Stimulated activated CD8-positive, alpha-beta memory T cell treated with anti-CD3 and anti-CD28 coated beads, Interleukin-2, amount 100 ng/mL, for 48 hours (primary cell): ENCODE data around the gene PMPCA.
"Not testable (repeated sequence)": the region's sequence is repeated elsewhere in the genome, so short reads cannot be mapped to it uniquely, and the experiment has no call there.

ENCODE experiments used
- DNase-seq, 2 donors: peaks; one replicate each; pipeline ENCODE4 v3.0.0-alpha.2; 2020; ENCODE audit warnings: low read depth in 2 of 2

PMPCA gene

GRCh38 chr9:136394312-136395019, 16.0 kb upstream of the PMPCA start:
- no peak for DNase-seq

GRCh38 chr9:136395020-136395340, 15.5 kb upstream of the PMPCA start:
- no peak for DNase-seq

- no peak for DNase-seq
Observed at GRCh38 chr9:136395345-136396218, 14.9 kb upstream of the PMPCA start.

DNA sequence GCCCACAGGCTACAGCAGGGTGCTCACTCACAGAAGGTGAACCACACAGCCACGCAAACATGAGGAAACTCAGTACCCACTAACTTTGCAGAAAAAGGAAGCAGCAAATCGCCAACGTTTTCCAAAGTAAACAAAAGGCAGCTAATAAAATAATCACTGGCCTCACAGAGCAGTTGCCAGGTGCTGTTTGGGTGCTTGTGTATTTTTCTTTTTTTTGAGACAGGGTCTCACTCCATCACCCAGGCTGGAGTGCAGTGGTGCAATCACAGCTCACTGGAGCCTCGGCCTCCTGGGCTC, 14.3 kb upstream of the PMPCA start:
- no peak for DNase-seq

GRCh38 chr9:136397643-136398042, 12.8 kb upstream of the PMPCA start:
- no peak for DNase-seq

DNA sequence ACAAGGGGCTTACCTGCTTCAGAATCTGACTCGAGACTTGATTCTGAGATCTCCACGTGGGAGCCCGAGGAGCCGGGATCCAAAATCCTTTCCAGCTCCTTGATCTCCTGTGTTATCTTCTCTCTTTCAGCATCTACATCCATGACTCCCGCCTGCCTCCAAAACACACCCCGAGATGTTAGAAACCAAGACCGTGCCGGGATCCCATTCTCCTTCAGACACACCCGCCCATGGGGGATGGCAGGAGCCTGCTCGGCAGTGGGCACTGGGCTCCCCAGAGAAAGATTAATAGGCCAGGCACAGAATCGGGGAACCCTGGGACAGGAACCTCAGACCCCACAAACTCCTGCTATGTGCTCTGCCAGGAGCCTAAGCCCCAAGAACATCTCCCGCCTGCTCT, 12.2 kb upstream of the PMPCA start:
- no peak for DNase-seq

DNA sequence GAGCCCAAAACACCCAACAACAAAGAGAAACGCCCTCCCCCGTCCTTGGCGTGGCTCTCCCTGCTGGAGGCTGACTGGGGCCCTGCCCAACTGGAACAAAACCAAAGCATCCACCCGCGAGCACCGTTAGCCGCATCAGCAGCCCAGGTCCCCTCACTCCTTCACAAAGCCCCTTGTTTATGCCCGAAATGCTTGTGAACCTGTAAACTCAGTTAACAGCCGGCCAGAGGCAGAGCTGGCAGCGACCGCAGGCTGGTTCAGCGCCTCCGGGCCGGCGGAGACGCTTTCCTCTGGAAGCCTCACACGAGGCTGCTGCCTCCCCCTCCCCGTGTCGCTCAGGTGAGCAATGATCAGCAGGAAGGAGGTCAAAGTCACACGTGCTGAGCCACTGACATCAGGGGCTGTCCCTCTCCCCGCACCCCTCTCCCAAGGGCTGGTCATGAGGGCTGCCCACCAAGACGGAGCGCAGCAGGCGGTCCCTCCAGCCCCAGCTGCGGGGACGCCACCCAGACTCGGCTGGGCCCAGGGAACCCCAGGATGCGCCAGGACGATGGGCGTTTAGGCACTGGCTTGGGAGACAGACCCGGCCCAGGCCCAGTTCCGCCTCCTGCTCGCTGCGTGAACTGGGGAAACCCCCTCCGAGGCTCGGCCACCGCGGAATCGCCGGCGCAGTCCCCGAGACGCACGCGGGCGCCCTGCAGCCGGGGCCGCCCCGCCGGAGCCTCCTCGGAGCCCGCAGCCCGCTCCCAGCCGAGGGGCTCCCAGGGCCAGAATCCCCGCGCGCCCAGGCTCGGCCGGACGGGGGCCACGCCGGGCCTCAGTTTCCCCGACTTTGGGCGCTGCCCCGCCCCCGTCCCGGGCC, 11.1 kb upstream of the PMPCA start:
- no peak for DNase-seq

- DNase-seq = peak; percentile 80 to 84
Observed at GRCh38 chr9:136400038-136400834, 10.2 kb upstream of the PMPCA start, which contains the start of gene SNAPC4. TSS of gene SNAPC4 (minus strand) at chr9:136400170. CDS start at chr9:136398428, 1,742 bp downstream.

GRCh38 chr9:136401173-136401922, 9.1 kb upstream of the PMPCA start:
- no peak for DNase-seq

- DNase-seq = no peak
Observed at GRCh38 chr9:136402067-136402466, 8.4 kb upstream of the PMPCA start.

GRCh38 chr9:136403538-136403914, 6.9 kb upstream of the PMPCA start:
- DNase-seq = peak; percentile 53 to 57

- DNase-seq = no peak
Observed at GRCh38 chr9:136403915-136404800, 6.3 kb upstream of the PMPCA start.

DNA sequence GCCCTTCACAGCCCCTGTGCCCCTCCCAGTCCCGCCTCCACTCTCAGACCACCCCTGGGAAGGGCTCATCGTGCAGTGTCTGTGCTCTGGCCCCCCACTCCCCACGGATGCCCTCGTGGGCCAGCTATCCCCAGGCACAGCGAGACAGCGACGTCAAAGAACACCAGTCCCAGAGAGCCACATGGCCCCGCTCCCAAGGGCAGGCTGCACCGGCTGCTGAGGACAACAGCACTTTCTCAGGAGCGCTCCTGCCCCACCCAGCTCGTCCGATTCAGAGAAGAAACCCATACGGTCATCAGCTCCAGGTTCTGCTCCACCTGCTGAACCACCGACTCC, 5.7 kb upstream of the PMPCA start:
- no peak for DNase-seq

DNA sequence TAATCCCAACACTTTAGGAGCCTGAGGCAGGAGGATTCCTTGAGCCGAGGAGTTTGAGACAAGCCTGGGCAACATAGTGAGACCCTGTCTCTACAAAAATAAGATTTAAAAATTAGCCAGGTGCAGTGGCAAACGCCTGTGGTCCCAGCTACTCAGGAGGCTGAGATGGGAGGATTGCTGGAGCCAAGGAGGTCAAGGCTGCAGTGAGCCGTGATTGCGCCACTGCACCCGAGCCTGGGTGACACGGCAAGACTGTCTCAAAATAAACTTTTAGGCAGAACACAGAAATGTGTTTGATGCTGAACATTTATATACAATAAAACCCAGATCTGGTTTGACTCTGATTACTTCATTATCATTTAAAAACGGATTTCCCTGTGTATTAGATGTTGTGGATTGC, 5.0 kb upstream of the PMPCA start:
- no peak for DNase-seq

DNA sequence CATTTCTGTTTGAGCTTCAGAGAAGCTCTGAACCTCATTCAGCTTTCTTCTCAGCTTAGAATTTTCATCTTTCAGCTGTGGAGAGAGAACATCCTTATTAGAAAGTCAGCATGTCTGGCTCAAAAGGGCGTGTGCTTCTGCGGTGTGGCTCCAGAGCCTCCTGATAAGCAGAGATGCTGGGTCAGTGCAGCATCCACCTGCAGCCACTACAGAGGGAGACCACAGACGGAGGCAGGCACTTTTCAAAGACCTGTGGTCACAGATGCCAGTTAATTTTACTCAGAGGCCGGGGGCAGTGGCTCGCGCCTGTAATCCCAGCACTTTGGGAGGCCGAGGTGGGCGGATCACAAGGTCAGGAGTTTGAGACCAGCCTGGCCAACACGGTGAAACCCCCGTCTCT, 4.6 kb upstream of the PMPCA start:
- DNase-seq = not testable (repeated sequence)

DNA sequence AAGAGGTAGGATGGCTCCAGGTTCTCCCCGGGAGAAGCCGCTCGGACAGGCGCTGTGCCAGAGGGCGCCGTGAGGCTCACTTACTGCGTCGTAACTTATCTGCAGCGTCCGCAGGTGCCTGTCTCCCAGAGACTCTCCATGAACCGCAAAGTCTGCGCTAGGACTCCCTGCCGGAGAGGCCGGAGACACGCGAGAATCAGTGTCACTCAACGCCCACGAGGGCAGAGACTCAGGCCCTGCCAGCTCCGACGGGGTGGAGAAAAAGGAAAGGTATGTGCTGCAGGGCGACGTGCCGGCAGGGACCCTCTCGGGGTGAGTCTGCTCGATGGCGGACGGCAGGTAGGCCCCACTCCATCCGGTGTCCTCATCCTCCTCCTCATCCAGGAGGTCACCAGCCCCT, 3.4 kb upstream of the PMPCA start:
- not testable (repeated sequence) for DNase-seq

- DNase-seq = no peak
Observed at GRCh38 chr9:136407911-136408310, 2.5 kb upstream of the PMPCA start.

DNA sequence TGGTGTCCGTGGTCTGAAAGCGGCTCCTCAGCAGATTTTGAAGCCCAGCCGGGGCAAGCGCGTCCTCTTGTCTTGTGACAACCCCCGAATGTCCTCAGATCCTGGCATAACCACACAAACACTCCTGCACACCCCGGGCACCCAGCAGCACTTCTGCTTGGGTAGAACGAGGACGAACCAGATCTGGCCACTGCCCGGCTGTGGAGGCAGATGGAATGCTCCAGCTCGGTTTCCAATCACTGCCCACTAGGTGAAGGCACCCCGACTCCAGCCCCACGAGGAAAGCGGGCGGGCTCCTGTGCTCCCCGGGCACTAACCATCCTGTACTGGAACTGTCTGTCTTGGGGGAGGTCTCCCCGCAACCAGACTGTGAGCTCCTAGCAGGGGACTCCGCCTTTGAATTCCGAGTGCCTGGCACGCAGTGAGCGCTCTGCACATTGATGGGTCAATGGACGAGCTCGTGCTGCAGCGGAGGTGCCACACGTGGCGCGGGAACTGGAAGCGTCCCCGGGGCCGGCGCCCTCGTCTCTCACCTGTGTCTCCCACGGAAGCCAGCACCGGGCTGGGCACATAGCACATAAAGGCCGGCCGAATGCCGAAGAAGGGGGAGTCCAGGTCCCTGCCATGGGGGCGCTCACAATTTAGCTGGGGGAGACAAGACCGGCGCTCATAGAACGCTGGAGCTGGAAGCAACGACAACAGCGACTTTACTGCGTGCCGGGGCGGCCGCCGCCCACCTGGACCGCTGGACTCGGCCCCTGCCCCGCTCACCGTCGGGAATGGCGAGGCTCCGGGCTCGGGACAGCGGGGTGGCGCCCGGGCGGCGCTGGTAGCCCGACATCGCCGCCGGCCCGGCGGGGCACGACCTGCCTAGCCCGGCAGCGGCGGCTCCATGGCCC, 652 bp upstream of the PMPCA start:
- DNase-seq = peak in 1 of 2 donors; percentile 30

GRCh38 chr9:136411378-136411777, 920 bp downstream of the PMPCA start:
- no peak for DNase-seq
